Liver (tissue), 9 donors: ENCODE data around the gene VSNL1. TPM values are rescaled to one million over a fixed set of nuclear protein-coding genes. Genes with fewer than 3 reads are reported as not detected.

Experiments used
- DNase-seq: peaks from one replicate; pipeline ENCODE4 v3.0.0-alpha.2; 2017; ENCODE audit warnings: low spot score
- H3K27ac ChIP-seq, 2 donors: one replicate each; pipeline ENCODE4 v1.7.0; 2013; ENCODE audit warnings: inconsistent platforms in 2 of 2, low read length in 2 of 2, control low read depth in 1 of 2, low read depth in 1 of 2, mild to moderate bottlenecking in 1 of 2
- H3K27me3 ChIP-seq, 4 donors: one replicate each; pipeline versions ENCODE4 v1.6.1 to v1.7.0; 2013; ENCODE audit warnings: low read length in 3 of 4, inconsistent platforms in 1 of 4, mild to moderate bottlenecking in 1 of 4, moderate library complexity in 1 of 4; ENCODE audit not compliant: control insufficient read depth in 4 of 4, insufficient read depth in 4 of 4
- H3K36me3 ChIP-seq, 4 donors: one replicate each; pipeline versions ENCODE4 v1.6.1 to v1.7.0; 2013; ENCODE audit warnings: low read length in 3 of 4, mild to moderate bottlenecking in 3 of 4, low read depth in 1 of 4, moderate library complexity in 1 of 4; ENCODE audit not compliant: control insufficient read depth in 4 of 4, insufficient read depth in 3 of 4
- H3K4me1 ChIP-seq, 4 donors: one replicate each; pipeline versions ENCODE4 v1.6.1 to v1.7.0; 2013; ENCODE audit warnings: low read length in 3 of 4, mild to moderate bottlenecking in 3 of 4, moderate library complexity in 1 of 4; ENCODE audit not compliant: control insufficient read depth in 4 of 4, insufficient read depth in 4 of 4
- H3K4me3 ChIP-seq, 3 donors: one replicate each; pipeline versions ENCODE4 v1.6.1 to v1.7.0; 2013; ENCODE audit warnings: low read length in 3 of 3, control low read depth in 1 of 3, low read depth in 1 of 3, mild to moderate bottlenecking in 1 of 3
- H3K9ac ChIP-seq, 2 donors: one replicate each; pipeline ENCODE4 v1.7.0; 2013; ENCODE audit warnings: low read length in 2 of 2, mild to moderate bottlenecking in 2 of 2, moderate library complexity in 2 of 2, control low read depth in 1 of 2, low read depth in 1 of 2
- H3K9me3 ChIP-seq, 4 donors: one replicate each; pipeline versions ENCODE4 v1.6.1 to v1.7.0; 2013; ENCODE audit warnings: low read length in 3 of 4; ENCODE audit not compliant: control insufficient read depth in 4 of 4
- ATF3 ChIP-seq: IDR thresholded peaks from 2 replicates; pipeline ENCODE4 v1.6.1; 2016; ENCODE audit warnings: antibody characterized with exemption
- EGR1 ChIP-seq, 2 donors: IDR thresholded peaks; 2 replicates each; pipeline ENCODE4 v1.6.1; 2016 to 2018; ENCODE audit warnings: antibody characterized with exemption in 2 of 2, low read depth in 2 of 2
- FOXA1 ChIP-seq: IDR thresholded peaks from 2 replicates; pipeline ENCODE4 v1.6.1; 2016; ENCODE audit warnings: antibody characterized with exemption
- FOXA2 ChIP-seq: IDR thresholded peaks from 2 replicates; pipeline ENCODE4 v1.6.1; 2016; ENCODE audit warnings: antibody characterized with exemption
- GABPA ChIP-seq, 2 donors: IDR thresholded peaks in 1 of 2; conservative IDR thresholded peaks in 1 of 2; 2 replicates each; pipeline ENCODE4 v1.6.1; 2016; ENCODE audit warnings: antibody characterized with exemption in 2 of 2, mild to moderate bottlenecking in 1 of 2, moderate library complexity in 1 of 2
- HNF4A ChIP-seq, 2 donors: conservative IDR thresholded peaks; 2 replicates each; pipeline ENCODE4 v1.6.1; 2016; ENCODE audit warnings: antibody characterized with exemption in 2 of 2, mild to moderate bottlenecking in 2 of 2
- HNF4G ChIP-seq: IDR thresholded peaks from 2 replicates; pipeline ENCODE4 v1.6.1; 2016; ENCODE audit warnings: antibody characterized with exemption
- JUND ChIP-seq, 2 donors: IDR thresholded peaks; 2 replicates each; pipeline ENCODE4 v1.6.1; 2016; ENCODE audit warnings: antibody characterized with exemption in 2 of 2
- MAX ChIP-seq: IDR thresholded peaks from 2 replicates; pipeline ENCODE4 v1.6.1; 2016; ENCODE audit warnings: antibody characterized with exemption
- RAD21 ChIP-seq, 2 donors: IDR thresholded peaks; 2 replicates each; pipeline ENCODE4 v1.6.1; 2016; ENCODE audit warnings: antibody characterized with exemption in 2 of 2, mild to moderate bottlenecking in 2 of 2
- RXRA ChIP-seq, 2 donors: IDR thresholded peaks; 2 replicates each; pipeline ENCODE4 v1.6.1; 2017 to 2018; ENCODE audit warnings: antibody characterized with exemption in 2 of 2, mild to moderate bottlenecking in 1 of 2
- SP1 ChIP-seq: IDR thresholded peaks from 2 replicates; pipeline ENCODE4 v1.6.1; 2018; ENCODE audit warnings: antibody characterized with exemption, mild to moderate bottlenecking
- TAF1 ChIP-seq: conservative IDR thresholded peaks from 2 replicates; pipeline ENCODE4 v1.6.1; 2016; ENCODE audit warnings: antibody characterized with exemption, mild to moderate bottlenecking
- YY1 ChIP-seq: IDR thresholded peaks from 2 replicates; pipeline ENCODE4 v1.6.1; 2016; ENCODE audit warnings: antibody characterized with exemption, mild to moderate bottlenecking
- ZBTB33 ChIP-seq: IDR thresholded peaks from 2 replicates; pipeline ENCODE4 v1.6.1; 2016; ENCODE audit warnings: antibody characterized with exemption
- WGBS: extraction: QIAGEN DNeasy Blood & Tissue Kit; methylation state at CpG from one replicate; pipeline ENCODE4 v1.1.7; 2013; 5-methylcytosine and 5-hydroxymethylcytosine counted together
- polyA plus RNA-seq, 2 donors: library from polyadenylated mRNA; stranded (reverse) in 1 of 2; unstranded in 1 of 2; fragments of 200-250 nt in 1 of 2; fragments of >200 nt in 1 of 2; fragmentation: Nextera tagmentation in 1 of 2; extraction: Ambion mirVana in 1 of 2; gene quantifications; one replicate each; pipeline versions ENCODE4 v1.2.1 to v1.2.3, GENCODE V29; 2013 to 2015
- total RNA-seq, 2 donors: library from RNA; depleted of rRNA; stranded (reverse); fragments of >200 nt; gene quantifications; one replicate each; pipeline ENCODE4 v1.2.3, GENCODE V29; 2014
- donor health status: healthy.
- donor health status: healthy.
- donor health status: healthy.
- donor health status: healthy.
- donor health status: healthy.

VSNL1 gene
- total and polyA plus RNA-seq, 4 donors: 2.2 to 32.9 (median 6.3) TPM

DNA sequence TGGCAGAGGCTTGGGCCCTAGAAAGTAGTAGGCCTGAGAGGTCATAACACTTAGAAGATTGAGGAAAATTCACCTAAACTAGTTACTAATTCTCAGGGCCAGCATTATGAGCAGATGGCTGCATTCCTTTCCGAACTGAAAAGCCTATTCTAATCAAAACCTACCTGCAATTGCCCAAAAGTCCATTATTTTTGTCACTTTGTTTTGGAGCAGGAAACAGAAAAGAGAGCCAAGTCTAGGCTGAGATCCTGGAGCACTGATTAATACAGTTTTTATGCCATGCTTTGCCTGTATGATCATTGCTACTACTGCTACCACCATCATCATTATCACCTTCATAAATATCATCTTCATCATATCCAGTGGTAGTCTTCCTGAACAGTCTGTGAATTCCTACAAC, 14.7 kb downstream of the VSNL1 start:
- H3K4me1 ChIP-seq: peaks cover 2 to 43% (median 19%) of the 10 kb centered on the region in 4 donors
- DNase-seq: no peak
- H3K9ac ChIP-seq: peak overlapping the region in 1 of 2 donors; percentile 22
- no peaks in the 10 kb centered on the region for H3K36me3 ChIP-seq
- WGBS: 22% methylated on average over 1 of the region's 1 CpG
- no peaks in the 10 kb centered on the region for H3K27me3 ChIP-seq
- no peak overlapping the region for H3K4me3 ChIP-seq
- TF ChIP-seq RAD21 (IDR thresholded peaks at IDR 0.05) (no peak), MAX (peak; percentile 12), HNF4A (conservative IDR thresholded peaks at IDR 0.05) (peak in 1 of 2 donors; percentile 25)
- H3K9me3 ChIP-seq: no peaks in the 10 kb centered on the region
- peak overlapping the region in 1 of 2 donors; percentile 30 for H3K27ac ChIP-seq

GRCh38 chr2:17557596-17557995, 17.1 kb downstream of the VSNL1 start:
- H3K4me3 ChIP-seq: no peak overlapping the region
- no peaks in the 10 kb centered on the region for H3K27me3 ChIP-seq
- H3K9me3 ChIP-seq: no peaks in the 10 kb centered on the region
- TF ChIP-seq HNF4G: peak; percentile 7
- TF ChIP-seq FOXA2: no peak
- TF ChIP-seq HNF4A (conservative IDR thresholded peaks at IDR 0.05): peak; percentile 84 to 97
- TF ChIP-seq YY1: peak; percentile 44
- peak; percentile 18 for TF ChIP-seq MAX
- peak in 1 of 2 donors; percentile 37 for TF ChIP-seq JUND (IDR thresholded peaks at IDR 0.05)
- peak in 1 of 2 donors; percentile 13 for TF ChIP-seq RAD21 (IDR thresholded peaks at IDR 0.05)
- no peak for TF ChIP-seq TAF1
- peak in 1 of 2 donors; percentile 26 for TF ChIP-seq RXRA (IDR thresholded peaks at IDR 0.05)
- 41% methylated on average over 5 of the region's 5 CpGs for WGBS
- H3K4me1 ChIP-seq: peaks cover 2 to 36% (median 18%) of the 10 kb centered on the region in 4 donors
- H3K36me3 ChIP-seq: no peaks in the 10 kb centered on the region
- DNase-seq: no peak
- H3K27ac ChIP-seq: peak overlapping the region; percentile 15 to 51
- no peak overlapping the region for H3K9ac ChIP-seq

DNA sequence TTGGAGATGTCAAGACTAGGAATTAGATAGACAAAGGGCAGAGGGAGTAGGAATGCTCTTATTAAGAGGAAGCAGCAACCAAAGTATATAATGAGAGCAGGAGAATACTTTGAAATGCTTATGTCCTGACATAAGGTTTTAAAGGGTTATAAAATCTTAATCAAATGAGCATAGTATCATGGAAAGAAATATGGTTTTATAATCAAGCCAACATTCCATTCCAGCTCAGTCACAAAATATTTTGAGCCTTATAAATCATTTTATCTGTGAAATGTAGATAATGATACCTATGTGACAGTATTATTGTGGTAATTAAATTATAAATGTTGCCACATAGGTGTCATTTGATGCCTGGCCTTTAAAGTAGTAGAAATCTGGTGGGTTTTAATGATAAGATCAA, 17.6 kb downstream of the VSNL1 start:
- DNase-seq: no peak
- H3K27me3 ChIP-seq: no peaks in the 10 kb centered on the region
- peak overlapping the region; percentile 15 to 51 for H3K27ac ChIP-seq
- H3K36me3 ChIP-seq: no peaks in the 10 kb centered on the region
- no peaks in the 10 kb centered on the region for H3K9me3 ChIP-seq
- H3K9ac ChIP-seq: no peak overlapping the region
- no peak overlapping the region for H3K4me3 ChIP-seq
- no peak for TF ChIP-seq ATF3
- no peak for TF ChIP-seq JUND (IDR thresholded peaks at IDR 0.05)
- TF ChIP-seq ZBTB33: no peak
- TF ChIP-seq RAD21 (IDR thresholded peaks at IDR 0.05): no peak
- no peak for TF ChIP-seq GABPA (IDR thresholded peaks at IDR 0.05 in 1 of 2, conservative IDR thresholded peaks at IDR 0.05 in 1 of 2)
- no peak for TF ChIP-seq TAF1
- TF ChIP-seq SP1: no peak
- no peak for TF ChIP-seq RXRA (IDR thresholded peaks at IDR 0.05)
- no peak for TF ChIP-seq EGR1 (IDR thresholded peaks at IDR 0.05; ENCODE audit: low read depth in 2 of 2)
- no peak for TF ChIP-seq MAX
- TF ChIP-seq FOXA1: no peak
- H3K4me1 ChIP-seq: peaks cover 2 to 36% (median 18%) of the 10 kb centered on the region in 4 donors
